Activated CD4-positive, alpha-beta memory T cell treated with anti-CD3 and anti-CD28 coated beads for 36 hours (primary cell): ENCODE results near the gene TMEM201. TPM values are rescaled to one million over a fixed set of nuclear protein-coding genes. Genes with fewer than 3 reads are reported as not detected.

Source experiments
- CTCF ChIA-PET: fragments of 350-600 bp; sonication (Branson Sonifier 250); formaldehyde crosslinking; loops from one replicate; lab custom pipeline; 2021; ENCODE audit warnings: antibody characterized with exemption, inconsistent platforms; lab: Charles Lee
- POLR2A ChIA-PET: fragments of 350-600 bp; sonication (Branson Sonifier 250); formaldehyde crosslinking; loops from one replicate; lab custom pipeline; 2021; ENCODE audit warnings: antibody characterized with exemption; lab: Charles Lee
- DNase-seq: peaks from one replicate; pipeline ENCODE4 v3.0.0-alpha.2; 2020
- H3K27ac Mint-ChIP-seq: one replicate; pipeline ENCODE4 v1.8.0; 2021; ENCODE audit warnings: mixed read lengths
- H3K27me3 Mint-ChIP-seq: one replicate; pipeline ENCODE4 v1.8.0; 2021; ENCODE audit warnings: mixed read lengths
- H3K36me3 Mint-ChIP-seq: one replicate; pipeline ENCODE4 v1.8.0; 2021; ENCODE audit warnings: mixed read lengths
- H3K4me1 Mint-ChIP-seq: one replicate; pipeline ENCODE4 v1.8.0; 2021; ENCODE audit warnings: low read depth, mixed read lengths
- H3K4me3 Mint-ChIP-seq: one replicate; pipeline ENCODE4 v1.8.0; 2021; ENCODE audit warnings: mild to moderate bottlenecking, mixed read lengths
- H3K9me3 Mint-ChIP-seq: one replicate; pipeline ENCODE4 v1.8.0; 2021; ENCODE audit warnings: mixed read lengths
- intact Hi-C: fragments of 100-400 bp; cut with micrococcal nuclease; formaldehyde crosslinking; loops from one replicate; pipeline ENCODE4 v1.15.1; 2023
- total RNA-seq, 2 experiments: library from RNA; stranded (reverse); gene quantifications; one replicate each; pipeline ENCODE4 v1.2.3, GENCODE V29; 2021

TMEM201 gene
- total RNA-seq, 2 experiments from 2014 or later: 12.2 to 14.0 TPM

GRCh38 chr1:9630331-9631111, 41.8 kb downstream of the TMEM201 start:
- intact Hi-C loops: no loop called here
- POLR2A ChIA-PET: interaction anchor here (0.6 to 6.6 kb wide), 7 partner anchors 14 to 87 kb away, joined by 3 to 114 read pairs (median 4); partner anchors contain the start of gene PIK3CD
- Mint-ChIP-seq H3K4me3 (peak overlapping the region; percentile 87), H3K4me1 (peaks cover 66% of the 10 kb centered on the region), H3K27me3 (no peaks in the 10 kb centered on the region), H3K27ac (peak overlapping the region; percentile 97), H3K9me3 (no peaks in the 10 kb centered on the region), H3K36me3 (peaks cover 39% of the 10 kb centered on the region)
- CTCF ChIA-PET: interaction anchor here (0.8 to 6.6 kb wide), 7 partner anchors 12 to 154 kb away, joined by 3 to 113 read pairs (median 5); partner anchors contain the start of gene PIK3CD
- DNase-seq: peak; percentile 29

- Mint-ChIP-seq H3K4me1 (peaks cover 60% of the 10 kb centered on the region), H3K36me3 (peaks cover 42% of the 10 kb centered on the region), H3K27ac (peak overlapping the region; percentile 3), H3K4me3 (peak overlapping the region; percentile 87), H3K9me3 (no peaks in the 10 kb centered on the region), H3K27me3 (no peaks in the 10 kb centered on the region)
- CTCF ChIA-PET: interaction anchor here (1.2 to 6.6 kb wide), 5 partner anchors 11 to 91 kb away, joined by 4 to 113 read pairs (median 5); partner anchors contain the start of gene PIK3CD
- POLR2A ChIA-PET: interaction anchor here (1.2 to 6.6 kb wide), 3 partner anchors 12 to 84 kb away, joined by 3 to 114 read pairs (median 13); partner anchors contain the start of gene PIK3CD
- DNase-seq: no peak
- intact Hi-C loops: no loop called here
Measured at GRCh38 chr1:9631613-9632012, 42.9 kb downstream of the TMEM201 start.

GRCh38 chr1:9633493-9633892, 44.8 kb downstream of the TMEM201 start:
- DNase-seq: no peak
- Mint-ChIP-seq H3K27me3 (no peaks in the 10 kb centered on the region), H3K36me3 (peaks cover 51% of the 10 kb centered on the region), H3K4me3 (no peak overlapping the region), H3K4me1 (peaks cover 56% of the 10 kb centered on the region), H3K27ac (no peak overlapping the region), H3K9me3 (no peaks in the 10 kb centered on the region)
- POLR2A ChIA-PET: no interaction called here
- intact Hi-C loops: no loop called here
- CTCF ChIA-PET: no interaction called here

- H3K36me3 Mint-ChIP-seq: peaks cover 51% of the 10 kb centered on the region
- intact Hi-C loops: no loop called here
- CTCF ChIA-PET: no interaction called here
- no peaks in the 10 kb centered on the region for H3K27me3 Mint-ChIP-seq
- no peak overlapping the region for H3K4me3 Mint-ChIP-seq
- POLR2A ChIA-PET: no interaction called here
- H3K9me3 Mint-ChIP-seq: no peaks in the 10 kb centered on the region
- DNase-seq: no peak
- H3K27ac Mint-ChIP-seq: no peak overlapping the region
- peaks cover 58% of the 10 kb centered on the region for H3K4me1 Mint-ChIP-seq
Measured at GRCh38 chr1:9634582-9634981, 45.9 kb downstream of the TMEM201 start.

- Mint-ChIP-seq H3K36me3 (peaks cover 42% of the 10 kb centered on the region), H3K9me3 (no peaks in the 10 kb centered on the region), H3K27me3 (no peaks in the 10 kb centered on the region), H3K27ac (no peak overlapping the region), H3K4me3 (no peak overlapping the region), H3K4me1 (peaks cover 62% of the 10 kb centered on the region)
- intact Hi-C loops: no loop called here
- POLR2A ChIA-PET: interaction anchor here (3.5 kb wide), 1 partner anchor 15 kb away, joined by 13 read pairs; no protein-coding TSS in a partner anchor
- DNase-seq: no peak
- CTCF ChIA-PET: interaction anchor here (3.2 kb wide), 1 partner anchor 12 kb away, joined by 20 read pairs; no protein-coding TSS in a partner anchor
Measured at GRCh38 chr1:9639227-9639626, 50.5 kb downstream of the TMEM201 start.

- ChIA-PET POLR2A (interaction anchor here (0.5 to 2.4 kb wide), 3 partner anchors 10 to 17 kb away, joined by 3 to 13 read pairs (median 8); no protein-coding TSS in a partner anchor), CTCF (interaction anchor here (1.5 to 2.2 kb wide), 5 partner anchors 12 to 231 kb away, joined by 4 to 8 read pairs (median 4); no protein-coding TSS in a partner anchor)
- no peaks in the 10 kb centered on the region for H3K27me3 Mint-ChIP-seq
- peaks cover 18% of the 10 kb centered on the region for H3K36me3 Mint-ChIP-seq
- peaks cover 47% of the 10 kb centered on the region for H3K4me1 Mint-ChIP-seq
- H3K4me3 Mint-ChIP-seq: no peak overlapping the region
- peak; percentile 44 for DNase-seq
- peak overlapping the region; percentile 65 for H3K27ac Mint-ChIP-seq
- H3K9me3 Mint-ChIP-seq: no peaks in the 10 kb centered on the region
- intact Hi-C loops: no loop called here
Measured at GRCh38 chr1:9643351-9644256, 54.9 kb downstream of the TMEM201 start.

GRCh38 chr1:9646037-9646436, 57.3 kb downstream of the TMEM201 start:
- peaks cover 34% of the 10 kb centered on the region for H3K4me1 Mint-ChIP-seq
- DNase-seq: no peak
- H3K9me3 Mint-ChIP-seq: no peaks in the 10 kb centered on the region
- no peak overlapping the region for H3K4me3 Mint-ChIP-seq
- H3K36me3 Mint-ChIP-seq: peaks cover 8% of the 10 kb centered on the region
- CTCF ChIA-PET: no interaction called here
- intact Hi-C loops: no loop called here
- no peaks in the 10 kb centered on the region for H3K27me3 Mint-ChIP-seq
- POLR2A ChIA-PET: interaction anchor here (0.7 kb wide), 1 partner anchor 16 kb away, joined by 4 read pairs; no protein-coding TSS in a partner anchor
- peak overlapping the region; percentile 21 for H3K27ac Mint-ChIP-seq

- Mint-ChIP-seq H3K9me3 (no peaks in the 10 kb centered on the region), H3K4me1 (peaks cover 27% of the 10 kb centered on the region), H3K27ac (no peak overlapping the region), H3K4me3 (no peak overlapping the region), H3K27me3 (no peaks in the 10 kb centered on the region), H3K36me3 (peaks cover 7% of the 10 kb centered on the region)
- DNase-seq: no peak
- CTCF ChIA-PET: no interaction called here
- intact Hi-C loops: no loop called here
- POLR2A ChIA-PET: no interaction called here
Measured at GRCh38 chr1:9648171-9648570, 59.5 kb downstream of the TMEM201 start.

- intact Hi-C loops: no loop called here
- Mint-ChIP-seq H3K27me3 (no peaks in the 10 kb centered on the region), H3K4me1 (peaks cover 27% of the 10 kb centered on the region), H3K4me3 (peak overlapping the region; percentile 1), H3K9me3 (no peaks in the 10 kb centered on the region), H3K27ac (no peak overlapping the region), H3K36me3 (peaks cover 15% of the 10 kb centered on the region)
- no peak for DNase-seq
- POLR2A ChIA-PET: interaction anchor here (1.3 to 5.9 kb wide), 2 partner anchors 21 kb away, joined by 3 to 114 read pairs; no protein-coding TSS in a partner anchor
- CTCF ChIA-PET: interaction anchor here (9.0 kb wide), 1 partner anchor 21 kb away, joined by 113 read pairs; no protein-coding TSS in a partner anchor
Measured at GRCh38 chr1:9649769-9650168, 61.1 kb downstream of the TMEM201 start.

GRCh38 chr1:9651220-9651564, 62.5 kb downstream of the TMEM201 start:
- Mint-ChIP-seq H3K27ac (peak overlapping the region; percentile 97), H3K9me3 (no peaks in the 10 kb centered on the region), H3K27me3 (no peaks in the 10 kb centered on the region), H3K4me3 (peak overlapping the region; percentile 97), H3K36me3 (peaks cover 18% of the 10 kb centered on the region), H3K4me1 (peaks cover 37% of the 10 kb centered on the region)
- ChIA-PET POLR2A (interaction anchor here (1.1 to 7.1 kb wide), 3 partner anchors 15 to 51 kb away, joined by 3 to 114 read pairs (median 47); no protein-coding TSS in a partner anchor), CTCF (interaction anchor here (1.7 to 9.0 kb wide), 4 partner anchors 22 to 70 kb away, joined by 4 to 113 read pairs (median 14); no protein-coding TSS in a partner anchor)
- DNase-seq: no peak
- intact Hi-C loops: no loop called here
